ENCODE results near the gene BNC1. TPM values are rescaled to one million over a fixed set of nuclear protein-coding genes. Genes with fewer than 3 reads are reported as not detected.

BNC1 gene
- total and polyA plus RNA-seq, 10 of the 15 experiments (the other 5 are each of a cell fraction or from before 2014, with no cell fraction given): 0.01 TPM; not detected in 9

- TF ChIP-seq PBX3 (IDR thresholded peaks at IDR 0.05; ENCODE audit: insufficient replicate concordance, low read depth, low read length): no peak
These were observed 33.6 kb upstream of the BNC1 start (continued) for GRCh38 chr15:83318036-83318435.

- Histone ChIP-seq H3K4me1 (ENCODE audit: control insufficient read depth, insufficient read depth, low read length) (no peaks in the 10 kb centered on the region), H2AFZ (ENCODE audit: control insufficient read depth, low read depth, low read length) (no peak overlapping the region), H3K4me3 (no peak overlapping the region), H3K4me2 (ENCODE audit: control insufficient read depth, insufficient read depth) (no peak overlapping the region), H3K9me3 (replicated peaks; ENCODE audit: control insufficient read depth, insufficient read depth, low read length) (no peaks in the 10 kb centered on the region), H3K9ac (ENCODE audit: control insufficient read depth, insufficient read depth, low read length) (no peak overlapping the region), H3K27ac (ENCODE audit: control insufficient read depth, insufficient read depth) (no peak overlapping the region), H4K20me1 (ENCODE audit: control insufficient read depth, insufficient read depth) (no peaks in the 10 kb centered on the region), H3K36me3 (ENCODE audit: control insufficient read depth in 2 of 2, insufficient read depth in 2 of 2, low read length in 1 of 2) (no peaks in the 10 kb centered on the region), H3K27me3 (replicated peaks in 1 of 2; ENCODE audit: control insufficient read depth in 2 of 2, insufficient read depth in 2 of 2, low read length in 1 of 2) (no peaks in the 10 kb centered on the region), H3K79me2 (ENCODE audit: control insufficient read depth, insufficient read depth, low read length) (no peaks in the 10 kb centered on the region)
- BruUV-seq (replicated peaks): no TSS peak
- ATAC-seq: no peak
- in situ Hi-C loops (cut with MboI): no loop called here
- no peak for FAIRE-seq
- ChIA-PET POLR2A (no interaction called here), RAD21 (ENCODE audit: unreplicated experiment) (no interaction called here), CTCF (no interaction called here), SMC1A (ENCODE audit: uncharacterized antibody, unreplicated experiment) (no interaction called here)
- no peak for TF ChIP-seq RELB (IDR thresholded peaks at IDR 0.05; ENCODE audit: low read depth)
- TF ChIP-seq EED (IDR thresholded peaks at IDR 0.05; ENCODE audit: low read depth): no peak
- TF ChIP-seq POLR2AphosphoS2 (IDR thresholded peaks at IDR 0.05; ENCODE audit: low read depth, low read length): no peak
- no peak for TF ChIP-seq NKRF (conservative IDR thresholded peaks at IDR 0.05)
- TF ChIP-seq ZNF592 (IDR thresholded peaks at IDR 0.05): no peak
- intact Hi-C loops (cut with micrococcal nuclease; ENCODE audit: unreplicated experiment): no loop called here
- WGBS (ENCODE audit: insufficient coverage, insufficient replicate concordance, low lambda C conversion rate, missing lambda C conversion rate): 0% methylated on average over 1 of the region's 1 CpG
- no peak for DNase-seq (ENCODE audit: low read depth, low spot score)
These were observed 27.6 kb upstream of the BNC1 start for GRCh38 chr15:83312071-83312470.

Measured in GM12878 (cell line).